Cardiac septum (tissue), 1 donor: ENCODE data around the gene DENND2D. TPM values are rescaled to one million over a fixed set of nuclear protein-coding genes. Genes with fewer than 3 reads are reported as not detected.

Experiments
- DNase-seq: peaks from one replicate; pipeline ENCODE4 v3.0.0-alpha.2; 2020; ENCODE audit warnings: low spot score
- intact Hi-C: fragments of 100-400 bp; cut with DNase I; formaldehyde crosslinking; loops from one replicate; pipeline ENCODE4 v1.14.0; 2022
- total RNA-seq: library from RNA; stranded (reverse); fragmentation: NEBNext Ultra II Directional; extraction: Animal tissue kit (Norgen Biotek cat#: 25700); gene quantifications from one replicate; pipeline ENCODE4 v1.2.1, GENCODE V29; 2021
- donor health status: DM: no; HTN: no; CAD: no.

DENND2D gene
- total RNA-seq, 1 donor from 2014 or later = 1.6 TPM

GRCh38 chr1:111190931-111191451, 9.5 kb downstream of the DENND2D start:
- no peak for DNase-seq
- intact Hi-C loops = no loop called here

- DNase-seq = no peak
- intact Hi-C loops = no loop called here
Measured at GRCh38 chr1:111184663-111185062, 15.8 kb downstream of the DENND2D start.

DNA sequence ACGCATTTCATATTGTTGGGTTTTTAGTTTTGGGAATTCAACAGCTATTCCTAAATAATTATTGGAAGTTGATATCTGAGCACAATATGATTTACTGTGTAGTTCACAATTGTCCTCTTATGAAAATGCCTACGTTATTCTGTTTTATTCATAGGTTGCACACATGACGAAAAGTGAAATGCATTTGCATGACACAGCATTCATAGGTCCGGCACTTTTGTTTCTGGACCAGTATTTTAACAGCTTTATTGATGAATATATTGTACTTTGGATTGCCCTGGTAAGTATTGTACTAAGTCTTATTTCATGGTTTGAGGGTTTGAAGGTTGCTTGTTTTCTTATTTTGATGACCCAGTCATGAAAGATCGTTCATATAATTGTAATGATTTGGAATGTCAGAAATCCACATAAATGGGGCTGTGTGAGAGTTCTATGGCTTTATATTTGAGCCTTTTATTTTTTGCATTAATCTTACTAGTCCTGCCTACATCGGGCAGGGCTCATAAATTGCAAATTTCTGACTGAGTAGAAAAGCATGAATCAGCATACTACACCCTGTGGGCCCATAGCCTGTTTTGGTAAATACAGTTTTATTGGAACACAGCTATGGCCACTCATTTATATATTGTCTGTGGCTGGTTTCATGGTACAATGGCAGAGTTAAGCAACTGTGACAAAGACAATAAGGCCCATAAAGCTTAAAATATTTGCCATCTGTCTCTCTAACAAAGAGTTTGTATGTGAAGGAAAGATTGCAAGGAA, 17.0 kb downstream of the DENND2D start:
- intact Hi-C loops = no loop called here
- DNase-seq = no peak

DNA sequence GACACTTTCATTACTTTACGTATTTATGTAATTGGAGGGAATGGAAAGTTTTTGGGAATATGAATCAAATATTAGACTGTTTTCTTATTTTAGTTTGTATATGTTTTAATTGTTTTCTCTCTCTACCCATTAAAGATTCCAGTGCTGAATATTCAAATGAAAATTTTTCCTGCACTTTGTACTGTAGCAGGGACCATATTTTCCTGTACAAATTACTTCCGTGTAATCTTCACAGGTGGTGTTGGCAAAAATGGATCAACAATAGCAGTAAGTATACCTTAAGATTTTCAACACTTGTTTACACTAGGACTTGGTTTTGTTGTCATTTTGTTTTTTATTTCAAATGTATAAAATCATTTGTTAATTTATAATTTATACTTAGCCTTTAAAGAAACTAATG, 18.4 kb downstream of the DENND2D start:
- intact Hi-C loops = no loop called here
- no peak for DNase-seq

- intact Hi-C loops = no loop called here
- DNase-seq = no peak
Measured at GRCh38 chr1:111179968-111180533, 20.4 kb downstream of the DENND2D start.

DNA sequence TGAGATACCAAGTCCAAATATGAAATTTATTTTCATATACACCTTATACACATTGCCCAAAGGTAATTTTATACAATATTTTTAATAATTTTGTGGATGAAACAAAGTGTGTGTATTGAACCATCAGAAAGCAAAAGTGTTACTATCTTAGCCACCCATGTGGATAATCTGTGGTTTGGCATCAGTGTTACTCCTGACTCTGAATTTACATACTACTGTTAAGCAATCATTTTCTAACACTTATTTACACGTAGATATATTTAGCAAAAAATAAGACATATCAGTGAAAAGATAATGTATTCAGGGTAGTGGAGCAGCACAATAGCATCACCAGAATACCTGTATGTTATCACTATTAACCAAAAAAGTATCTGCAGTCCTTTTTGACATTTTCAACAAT, 23.8 kb downstream of the DENND2D start:
- intact Hi-C loops = no loop called here
- DNase-seq = no peak

GRCh38 chr1:111175349-111175748, 25.1 kb downstream of the DENND2D start:
- no peak for DNase-seq
- intact Hi-C loops = no loop called here

GRCh38 chr1:111174070-111174469, 26.4 kb downstream of the DENND2D start:
- intact Hi-C loops = no loop called here
- DNase-seq = no peak

DNA sequence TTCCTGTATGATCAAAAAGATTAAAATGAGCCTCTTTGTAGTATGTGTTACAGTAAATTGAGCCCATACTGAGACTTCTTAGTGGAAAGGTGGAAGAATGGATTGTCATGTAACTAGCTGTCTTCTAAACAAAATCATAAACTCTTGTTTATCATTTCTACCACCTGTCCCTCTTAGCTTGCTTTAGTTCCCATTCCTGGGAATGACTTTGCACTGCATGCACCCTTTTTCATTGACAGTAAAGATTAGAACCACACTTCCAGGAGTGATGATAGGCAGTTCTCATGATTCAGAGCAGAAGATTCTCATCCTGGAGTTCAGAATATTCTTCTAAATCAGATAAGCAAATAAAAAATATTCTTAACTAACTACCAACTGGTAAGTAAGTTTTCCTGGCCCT, 28.0 kb downstream of the DENND2D start:
- intact Hi-C loops = no loop called here
- no peak for DNase-seq

DNA sequence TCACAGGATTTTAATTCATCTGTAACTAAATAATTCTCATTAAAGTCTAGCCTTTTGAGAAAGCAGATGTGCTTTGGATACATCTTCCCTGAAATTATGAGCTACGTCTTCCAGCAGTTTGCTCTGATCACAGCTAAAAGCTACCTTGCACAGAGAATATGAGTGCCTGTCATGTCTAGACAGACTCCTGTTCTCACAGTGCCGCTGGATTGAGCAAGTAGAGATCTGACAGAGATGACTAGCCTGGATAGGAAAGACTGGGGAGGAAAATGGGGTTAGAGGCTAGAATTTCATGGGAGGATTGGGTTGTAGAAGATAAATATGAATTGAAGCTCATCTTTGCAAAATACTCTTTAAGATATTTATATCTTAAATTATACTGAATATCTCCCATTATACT, 36.3 kb downstream of the DENND2D start:
- intact Hi-C loops = no loop called here
- DNase-seq = no peak

DNA sequence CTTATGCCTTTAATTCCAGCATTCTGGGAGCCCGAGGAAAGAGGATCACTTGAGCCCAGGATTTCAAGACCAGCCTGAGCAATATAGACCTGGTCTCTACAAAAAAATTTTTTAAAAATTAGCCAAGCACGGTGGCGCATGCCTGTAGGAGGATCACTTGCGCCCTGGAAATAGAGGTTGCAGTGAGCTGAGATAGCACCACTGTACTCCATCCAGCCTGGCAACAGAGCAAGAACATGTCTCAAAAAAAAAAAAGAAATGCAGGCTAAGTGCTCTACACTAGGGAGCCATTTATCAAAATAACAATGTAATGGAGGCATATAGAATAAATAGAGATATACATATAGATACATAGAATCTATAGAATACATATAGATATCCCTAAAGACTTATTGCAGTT, 37.1 kb downstream of the DENND2D start:
- DNase-seq = no peak
- intact Hi-C loops = no loop called here

DNA sequence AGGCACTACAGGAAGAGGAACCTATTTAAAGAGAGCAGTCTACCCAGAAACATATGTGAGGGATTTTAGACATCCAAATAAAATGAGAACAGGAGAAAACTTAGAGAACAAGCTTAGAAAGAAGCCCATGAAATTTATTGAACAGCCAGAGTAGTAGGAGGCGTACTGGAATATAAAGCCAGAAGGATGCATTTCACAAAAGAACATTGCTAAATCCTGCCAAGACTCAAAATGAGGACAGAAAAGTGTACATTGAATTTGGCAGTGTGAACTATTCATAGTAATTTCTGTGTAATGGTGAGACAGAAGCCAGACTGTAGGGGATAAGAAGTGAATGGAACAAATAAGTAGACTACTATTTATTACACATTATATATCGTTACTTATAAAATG, 38.0 kb downstream of the DENND2D start:
- no peak for DNase-seq
- intact Hi-C loops = no loop called here

GRCh38 chr1:111161843-111162487, 38.5 kb downstream of the DENND2D start:
- intact Hi-C loops = no loop called here
- no peak for DNase-seq

- DNase-seq = no peak
- intact Hi-C loops = no loop called here
Measured at GRCh38 chr1:111157431-111157830, 43.0 kb downstream of the DENND2D start.

DNA sequence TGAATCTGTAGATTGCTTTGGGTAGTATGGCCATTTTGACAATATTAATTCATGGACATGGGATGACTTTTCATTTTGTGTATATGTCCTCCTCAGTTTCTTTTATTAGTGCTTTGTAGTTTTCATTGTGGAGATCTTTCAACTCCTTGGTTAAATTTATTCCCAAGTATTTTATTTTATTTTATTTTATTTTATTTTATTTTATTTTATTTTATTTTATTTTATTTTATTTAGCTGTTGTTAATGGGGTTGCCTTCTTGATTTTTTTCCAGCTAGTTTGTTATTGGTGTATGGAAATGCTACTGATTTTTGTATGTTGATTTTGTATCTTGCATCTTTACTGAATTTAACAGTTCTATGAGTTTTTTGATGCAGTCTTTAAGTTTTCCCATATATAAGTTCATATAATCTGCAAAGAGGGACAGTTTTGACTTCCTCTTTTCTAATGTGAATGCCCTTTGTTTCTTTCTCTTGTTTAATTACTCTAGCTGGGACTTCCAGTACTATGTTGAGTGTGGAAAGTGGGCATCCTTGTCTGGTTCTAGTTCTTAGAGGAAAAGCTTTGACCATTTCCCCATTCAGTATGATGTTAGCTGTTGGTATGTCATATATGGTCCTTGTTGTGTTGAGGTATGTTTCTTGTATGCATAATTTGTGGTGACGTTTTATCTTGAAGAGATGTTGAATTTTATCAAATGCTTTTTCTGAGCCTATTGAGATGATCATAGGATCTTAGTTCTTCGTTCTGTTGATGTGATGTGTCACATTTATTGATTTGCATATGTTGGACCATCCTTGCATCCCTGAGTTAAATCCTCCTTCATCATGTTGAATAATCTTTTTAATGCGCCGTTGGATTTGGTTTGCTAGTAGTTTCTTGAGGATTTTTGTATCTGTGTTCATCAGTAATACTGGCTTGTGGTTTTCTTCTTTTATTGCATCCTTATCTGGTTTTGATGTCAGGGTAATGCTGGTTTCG, 46.1 kb downstream of the DENND2D start:
- intact Hi-C loops = no loop called here

DNA sequence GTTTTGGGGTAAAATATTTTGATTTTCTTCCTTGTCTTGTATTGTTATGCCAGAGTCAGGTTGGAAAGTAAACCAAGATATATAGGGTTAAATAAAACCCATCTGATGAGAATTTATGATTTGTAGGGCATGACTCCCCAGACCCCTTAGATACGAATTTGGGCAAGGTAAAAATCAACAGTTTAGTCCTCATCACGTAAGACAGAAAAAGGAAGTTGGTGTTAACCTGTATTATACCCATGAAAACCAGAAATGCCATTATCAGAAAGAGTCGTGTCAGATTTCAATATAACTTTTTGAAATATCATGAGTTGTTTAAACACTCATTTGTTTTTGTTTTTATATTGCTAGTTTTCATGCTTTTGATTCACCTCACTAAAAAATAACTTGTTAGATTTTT, 48.6 kb downstream of the DENND2D start:
- no peak for DNase-seq
- intact Hi-C loops = no loop called here

More for the DNA sequence above, 46.1 kb downstream of the DENND2D start:
- no peak for DNase-seq

- intact Hi-C loops = no loop called here
Measured at GRCh38 chr1:111148376-111148881, 52.0 kb downstream of the DENND2D start.

DNA sequence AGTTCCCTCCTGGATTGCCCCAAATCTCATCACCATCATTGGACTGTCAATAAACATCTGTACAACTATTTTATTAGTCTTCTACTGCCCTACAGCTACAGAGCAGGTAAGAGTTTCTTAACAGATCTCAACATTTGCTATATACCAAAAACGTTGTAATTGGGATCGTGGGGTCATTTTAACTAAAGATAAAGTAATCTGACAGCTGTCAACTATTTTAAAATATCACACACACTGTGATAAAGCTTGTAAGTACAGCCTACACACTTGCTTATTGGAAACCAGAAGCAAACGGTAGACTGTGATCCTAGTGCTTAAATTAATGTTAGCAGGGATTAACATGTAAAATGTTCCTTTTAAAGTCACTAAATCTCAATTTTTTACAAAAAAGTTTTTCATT, 52.5 kb downstream of the DENND2D start:
- no peak for DNase-seq
- intact Hi-C loops = no loop called here

More at GRCh38 chr1:111148376-111148881, 52.0 kb downstream of the DENND2D start:
- DNase-seq = no peak

GRCh38 chr1:111145963-111146768, 54.3 kb downstream of the DENND2D start:
- intact Hi-C loops = no loop called here

More at GRCh38 chr1:111145963-111146768, 54.3 kb downstream of the DENND2D start:
- DNase-seq = no peak
